ENCODE data around the gene AFF3. TPM values are rescaled to one million over a fixed set of nuclear protein-coding genes. Genes with fewer than 3 reads are reported as not detected.

Gene AFF3
- total RNA-seq, 3 donors from 2014 or later (not counting 1 experiment from before 2014, with no cell fraction given), result 4.6 to 9.6 (median 5.6) TPM

GRCh38 chr2:99636144-99637034 lies 506.0 kb downstream of the AFF3 start:
- H3K27ac ChIP-seq (ENCODE audit: low read length), result no peak overlapping the region
- DNase-seq (no peak), ATAC-seq (no peak)
- Mint-ChIP-seq H3K27me3 (ENCODE audit: low read depth in 2 of 2) (no peaks in the 10 kb centered on the region), H3K36me3 (no peaks in the 10 kb centered on the region), H3K4me1 (no peaks in the 10 kb centered on the region), H3K4me3 (no peak overlapping the region), H3K27ac (no peak overlapping the region), H3K9me3 (no peaks in the 10 kb centered on the region)
- intact Hi-C loops (cut with micrococcal nuclease), result no loop called here
- H3K9me3 ChIP-seq (ENCODE audit: control insufficient read depth, insufficient read depth, low read length), result peaks cover 11% of the 10 kb centered on the region
- no peaks in the 10 kb centered on the region for H3K27me3 ChIP-seq (ENCODE audit: control insufficient read depth, insufficient read depth, low read length)
- 97% methylated on average over 19 of the region's 19 CpGs for WGBS (ENCODE audit: insufficient coverage)
- H3K36me3 ChIP-seq (ENCODE audit: control insufficient read depth, insufficient read depth, low read length), result no peaks in the 10 kb centered on the region
- TF ChIP-seq CTCF (IDR thresholded peaks at IDR 0.05), result no peak
- H3K4me3 ChIP-seq (ENCODE audit: low read length), result no peak overlapping the region
- no peaks in the 10 kb centered on the region for H3K4me1 ChIP-seq (ENCODE audit: control insufficient read depth, insufficient read depth, low read length)

- no peaks in the 10 kb centered on the region for H3K9me3 Mint-ChIP-seq
- no peaks in the 10 kb centered on the region for H3K4me1 Mint-ChIP-seq
- Histone ChIP-seq H3K27me3 (ENCODE audit: control insufficient read depth, insufficient read depth, low read length) (no peaks in the 10 kb centered on the region), H3K27ac (ENCODE audit: low read length) (no peak overlapping the region), H3K9me3 (ENCODE audit: control insufficient read depth, insufficient read depth, low read length) (peaks cover 11% of the 10 kb centered on the region), H3K36me3 (ENCODE audit: control insufficient read depth, insufficient read depth, low read length) (no peaks in the 10 kb centered on the region), H3K4me3 (ENCODE audit: low read length) (no peak overlapping the region), H3K4me1 (ENCODE audit: control insufficient read depth, insufficient read depth, low read length) (no peaks in the 10 kb centered on the region)
- WGBS (ENCODE audit: insufficient coverage), result 97% methylated on average over 4 of the region's 4 CpGs
- no peak for DNase-seq
- no peak for TF ChIP-seq CTCF (IDR thresholded peaks at IDR 0.05)
- no peak overlapping the region for H3K4me3 Mint-ChIP-seq
- H3K36me3 Mint-ChIP-seq, result no peaks in the 10 kb centered on the region
- ATAC-seq, result no peak
- no peak overlapping the region for H3K27ac Mint-ChIP-seq
- intact Hi-C loops (cut with micrococcal nuclease), result no loop called here
- H3K27me3 Mint-ChIP-seq (ENCODE audit: low read depth in 2 of 2), result no peaks in the 10 kb centered on the region
Observed at GRCh38 chr2:99635710-99636109, 506.7 kb downstream of the AFF3 start.

GRCh38 chr2:99634234-99634633 lies 508.2 kb downstream of the AFF3 start:
- no peaks in the 10 kb centered on the region for H3K36me3 ChIP-seq (ENCODE audit: control insufficient read depth, insufficient read depth, low read length)
- H3K27ac ChIP-seq (ENCODE audit: low read length), result no peak overlapping the region
- H3K9me3 Mint-ChIP-seq, result no peaks in the 10 kb centered on the region
- intact Hi-C loops (cut with micrococcal nuclease), result no loop called here
- no peak for DNase-seq
- H3K36me3 Mint-ChIP-seq, result no peaks in the 10 kb centered on the region
- H3K27me3 ChIP-seq (ENCODE audit: control insufficient read depth, insufficient read depth, low read length), result no peaks in the 10 kb centered on the region
- H3K27me3 Mint-ChIP-seq (ENCODE audit: low read depth in 2 of 2), result no peaks in the 10 kb centered on the region
- H3K9me3 ChIP-seq (ENCODE audit: control insufficient read depth, insufficient read depth, low read length), result peaks cover 11% of the 10 kb centered on the region
- H3K4me3 Mint-ChIP-seq, result no peak overlapping the region
- H3K4me1 Mint-ChIP-seq, result no peaks in the 10 kb centered on the region
- WGBS (ENCODE audit: insufficient coverage), result 81% methylated on average over 2 of the region's 2 CpGs
- no peak for ATAC-seq
- H3K27ac Mint-ChIP-seq, result no peak overlapping the region
- H3K4me1 ChIP-seq (ENCODE audit: control insufficient read depth, insufficient read depth, low read length), result no peaks in the 10 kb centered on the region
- no peak overlapping the region for H3K4me3 ChIP-seq (ENCODE audit: low read length)
- no peak for TF ChIP-seq CTCF (IDR thresholded peaks at IDR 0.05)

Measured in natural killer cell (primary cell).